Mucosa of gallbladder (tissue), 1 donor: ENCODE results near the gene L1CAM. TPM values are rescaled to one million over a fixed set of nuclear protein-coding genes. Genes with fewer than 3 reads are reported as not detected.
A peak's percentile ranks its signal among the peaks of the same experiment; 100 is the strongest.

Experiments used
- DNase-seq: peaks from one replicate; pipeline ENCODE4 v3.0.0-alpha.2; 2020; ENCODE audit warnings: low spot score
- total RNA-seq: library from RNA; stranded (reverse); gene quantifications from one replicate; pipeline ENCODE4 v1.2.1, GENCODE V29; 2021
- donor health status: DM: no; HTN: no; CAD: no.

Gene L1CAM
- total RNA-seq: 10.0 TPM

- no peak for DNase-seq
These were observed at the start of gene L1CAM for GRCh38 chrX:153885968-153886903. L1CAM (minus strand) TSS chrX:153886173; CDS start chrX:153875836, 10,337 bp downstream.

GRCh38 chrX:153935326-153935851 lies 49.4 kb upstream of the L1CAM start:
- DNase-seq: no peak

GRCh38 chrX:153934762-153935325 lies 48.9 kb upstream of the L1CAM start, which contains the start of gene NAA10:
NAA10 (minus strand) TSS chrX:153935037; CDS start chrX:153934904, 133 bp downstream.
- DNase-seq: peak; percentile 60

- no peak for DNase-seq
These were observed 48.3 kb upstream of the L1CAM start for GRCh38 chrX:153934148-153934761.

- DNase-seq: no peak
These were observed 47.8 kb upstream of the L1CAM start for GRCh38 chrX:153933748-153934147.

GRCh38 chrX:153932220-153932915 lies 46.4 kb upstream of the L1CAM start:
- DNase-seq: no peak

GRCh38 chrX:153931748-153932147 lies 45.8 kb upstream of the L1CAM start:
- no peak for DNase-seq

- DNase-seq: no peak
These were observed 45.2 kb upstream of the L1CAM start for GRCh38 chrX:153931151-153931550.

- DNase-seq: no peak
These were observed 44.3 kb upstream of the L1CAM start for GRCh38 chrX:153930011-153930910.

GRCh38 chrX:153929576-153929975 lies 43.6 kb upstream of the L1CAM start:
- no peak for DNase-seq

GRCh38 chrX:153928846-153929245 lies 42.9 kb upstream of the L1CAM start:
- no peak for DNase-seq

GRCh38 chrX:153927922-153928760 lies 42.2 kb upstream of the L1CAM start:
- DNase-seq: peak; percentile 97

GRCh38 chrX:153927672-153927921 lies 41.6 kb upstream of the L1CAM start:
- DNase-seq: no peak

- peak; percentile 42 for DNase-seq
These were observed 41.1 kb upstream of the L1CAM start for GRCh38 chrX:153926858-153927671.

- DNase-seq: no peak
These were observed 40.5 kb upstream of the L1CAM start for GRCh38 chrX:153926552-153926857.

GRCh38 chrX:153925739-153926551 lies 40.0 kb upstream of the L1CAM start, which contains the start of gene ARHGAP4:
ARHGAP4 (minus strand) TSS chrX:153926264; CDS start chrX:153926202, 62 bp downstream.
- DNase-seq: no peak

GRCh38 chrX:153925387-153925738 lies 39.4 kb upstream of the L1CAM start:
- no peak for DNase-seq

GRCh38 chrX:153924149-153924861 lies 38.3 kb upstream of the L1CAM start:
- DNase-seq: no peak
